Activated naive CD4-positive, alpha-beta T cell treated with anti-CD3 and anti-CD28 coated beads, Interleukin-2, amount 10 ng/mL, durations not matched to agents 5 hours and 36 hours (primary cell): Measurements from ENCODE around the gene CADPS. TPM values are rescaled to one million over a fixed set of nuclear protein-coding genes. Genes with fewer than 3 reads are reported as not detected.

Experiments
- total RNA-seq, 2 experiments: library from RNA; stranded (reverse); gene quantifications; one replicate each; pipeline ENCODE4 v1.2.3, GENCODE V29; 2021

Gene CADPS
- total RNA-seq, result not detected

DNA sequence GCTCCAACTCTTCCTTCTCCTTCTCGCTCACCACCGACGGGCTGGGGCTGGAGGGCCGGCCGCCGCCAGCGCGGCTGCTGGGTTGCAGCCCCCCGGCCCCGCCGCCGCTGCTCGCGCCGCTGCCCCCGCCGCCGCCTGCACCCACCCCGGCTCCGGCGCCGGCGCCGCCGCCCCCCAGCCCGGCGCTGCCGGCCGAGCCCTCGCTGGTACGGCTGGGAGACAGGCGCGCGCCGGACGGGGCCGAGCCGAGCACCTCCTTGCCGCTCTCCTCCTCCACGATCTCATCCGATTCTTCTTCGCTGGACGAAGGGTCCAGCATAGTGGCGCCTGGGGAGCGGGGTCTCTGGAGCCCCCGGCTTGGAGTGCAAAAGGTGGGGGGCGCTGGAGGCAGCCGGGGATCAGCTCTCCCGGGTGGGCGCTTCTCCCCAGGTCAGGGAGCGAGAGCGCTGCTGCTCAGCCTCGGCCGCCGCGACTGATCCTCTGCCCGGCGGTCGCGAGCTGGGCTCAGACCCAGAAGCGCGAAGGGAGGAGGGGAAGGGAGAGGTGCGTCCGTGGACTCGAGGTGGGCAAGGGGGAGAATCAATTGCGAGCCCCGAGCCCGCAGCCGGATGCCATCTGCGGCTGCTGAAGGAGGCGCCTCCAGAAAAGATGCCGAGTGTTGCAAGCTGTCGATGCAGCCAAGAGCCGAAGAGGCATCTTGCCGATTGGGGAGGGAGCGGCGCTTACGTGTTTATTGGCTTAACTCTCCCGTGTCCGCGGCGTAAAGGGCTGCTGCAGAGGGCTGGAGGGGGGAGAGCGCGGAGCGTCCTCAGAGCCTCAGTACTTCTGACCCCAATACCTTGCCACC lies at the start of gene CADPS:
Gene CADPS, minus strand, starts transcription at position 706 of the 847 bp plus-strand sequence. Its CDS starts 387 bp downstream, at position 319.

DNA sequence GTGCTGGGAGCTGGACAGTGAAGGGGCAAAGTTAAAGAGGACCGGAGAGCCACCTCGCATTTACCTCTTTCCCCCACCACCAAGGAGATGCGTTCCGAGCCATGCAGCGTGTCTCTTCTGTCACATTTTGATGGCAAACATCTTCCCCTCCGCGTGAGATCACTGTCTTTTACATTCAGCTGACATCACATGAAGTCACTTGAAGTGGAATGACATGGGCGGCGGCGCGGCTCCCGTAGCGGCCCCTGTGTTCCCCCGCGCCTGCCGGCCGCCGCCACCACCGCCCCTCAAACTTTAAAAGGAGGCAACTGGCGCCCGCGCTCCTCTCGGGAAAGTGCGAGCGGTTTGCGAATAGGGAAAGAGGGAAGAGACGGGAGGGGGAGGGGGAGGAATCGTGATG lies 502.0 kb downstream of the CADPS start, which contains the start of gene FEZF2:
Gene FEZF2, minus strand, starts transcription at position 336 of the 400 bp plus-strand sequence. CDS start 682 bp downstream, outside the sequence.

